ENCODE results near the gene RER1. TPM values are rescaled to one million over a fixed set of nuclear protein-coding genes. Genes with fewer than 3 reads are reported as not detected.

The RER1 gene
- total RNA-seq, 1 experiment from 2014 or later = 110 TPM

DNA sequence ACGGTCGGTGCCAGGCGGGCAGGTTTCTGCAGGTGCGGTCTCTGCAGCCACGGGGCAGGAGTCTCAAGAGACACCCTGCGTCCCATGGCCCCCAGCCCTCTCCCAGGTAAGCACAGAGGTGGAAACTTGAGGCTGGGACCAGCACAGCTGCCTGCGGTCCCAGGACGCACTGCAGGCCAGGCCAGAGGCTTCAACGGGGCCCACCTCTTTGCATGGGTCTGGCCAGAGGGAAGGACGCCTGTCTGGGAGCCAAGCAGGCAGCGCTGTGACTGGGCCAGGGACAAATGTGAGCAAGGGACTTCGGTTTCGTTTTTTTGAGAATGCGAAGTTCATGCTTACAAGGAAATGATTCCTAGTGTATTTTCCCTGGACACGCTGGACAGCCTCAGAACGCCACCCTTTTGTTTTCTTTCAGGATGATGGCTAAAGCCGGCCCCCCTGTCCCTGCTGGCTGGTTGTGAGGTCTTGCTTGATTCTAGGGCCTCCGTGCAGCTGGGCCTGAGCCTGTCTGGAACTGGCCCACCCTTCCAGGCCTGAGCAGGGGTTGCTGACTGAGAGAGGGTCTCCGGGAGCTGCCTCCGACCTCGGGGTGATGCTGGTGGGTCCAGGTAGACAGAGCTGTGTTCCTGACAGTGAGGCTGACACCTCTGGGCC, 38.6 kb upstream of the RER1 start:
- Histone ChIP-seq H4K91ac (ENCODE audit: insufficient read length, low read depth, low read length) (no peak overlapping the region), H3K4me1 (ENCODE audit: insufficient read depth, low read length) (no peaks in the 10 kb centered on the region), H3K23me2 (ENCODE audit: insufficient read length, low read depth, low read length, poor library complexity, severe bottlenecking) (no peaks in the 10 kb centered on the region), H2BK120ac (ENCODE audit: low read depth, low read length, poor library complexity, severe bottlenecking) (no peak overlapping the region), H3T11ph (ENCODE audit: low read length) (no peak overlapping the region), H3K27ac (ENCODE audit: insufficient read length, low read depth, low read length) (no peak overlapping the region), H2AFZ (ENCODE audit: low read length) (no peak overlapping the region), H3K18ac (ENCODE audit: insufficient read length, low read depth, low read length) (no peak overlapping the region), H2BK20ac (ENCODE audit: low read depth, low read length, poor library complexity, severe bottlenecking) (no peak overlapping the region), H4K20me1 (ENCODE audit: control insufficient read depth, insufficient read depth, insufficient read length) (no peaks in the 10 kb centered on the region), H3K79me2 (ENCODE audit: insufficient read depth, low read length) (no peaks in the 10 kb centered on the region), H3K9ac (ENCODE audit: extremely low read depth, insufficient read length, low read length) (no peak overlapping the region), H3K27me3 (ENCODE audit: insufficient read depth, low read length) (no peaks in the 10 kb centered on the region), H3K4ac (ENCODE audit: low read depth, low read length) (no peak overlapping the region), H2AK5ac (ENCODE audit: insufficient read length, low read length) (no peak overlapping the region), H3K79me1 (ENCODE audit: insufficient read depth, low read depth, low read length, poor library complexity, severe bottlenecking) (no peaks in the 10 kb centered on the region), H3K4me2 (ENCODE audit: insufficient read depth, insufficient read length, low read length) (no peak overlapping the region), H3K9me3 (ENCODE audit: control insufficient read depth, low read depth, low read length) (no peaks in the 10 kb centered on the region), H4K5ac (ENCODE audit: insufficient read length, low read depth, low read length) (no peak overlapping the region), H2BK15ac (ENCODE audit: low read depth, low read length) (no peak overlapping the region), H2BK12ac (ENCODE audit: insufficient read length, low read depth, low read length) (no peak overlapping the region), H3K14ac (ENCODE audit: insufficient read depth, low read length) (no peak overlapping the region; the same call in 1 of the 2 replicates), H4K8ac (replicated peaks; ENCODE audit: insufficient read length, low read depth, low read length) (no peak overlapping the region), H3K56ac (ENCODE audit: insufficient read length, low read depth, low read length) (no peak overlapping the region), H3K23ac (ENCODE audit: insufficient read length, low read depth, low read length) (no peak overlapping the region), H2BK5ac (ENCODE audit: insufficient read length, low read length) (no peak overlapping the region)
- Mint-ChIP-seq H3K36me3 (ENCODE audit: insufficient read depth in 1 of 3, low read depth in 3 of 3) (no peaks in the 10 kb centered on the region), H3K27me3 (ENCODE audit: low read depth) (no peaks in the 10 kb centered on the region), H3K27ac (no peak overlapping the region), H3K4me3 (no peak overlapping the region), H3K9me3 (no peaks in the 10 kb centered on the region), H3K4me1 (peaks cover 0 to 8% of the 10 kb centered on the region in 2 experiments; a peak in 1 of 4 replicates)
- no peak for TF ChIP-seq CTCF (conservative IDR thresholded peaks at IDR 0.05)
- DNase-seq = no peak
- WGBS (ENCODE audit: extremely low coverage, insufficient read length, low lambda C conversion rate) = no CpG with 5 or more reads among the region's 21 CpGs
